GM19099 (cell line): Measurements from ENCODE around the gene SLC8A2.

Experiments used
- POLR2A ChIP-seq: IDR thresholded peaks from 3 replicates; pipeline ENCODE4 v1.6.1; 2011; ENCODE audit warnings: low read depth; ENCODE audit not compliant: insufficient read length; ENCODE audit errors: extremely low read depth

SLC8A2 gene

DNA sequence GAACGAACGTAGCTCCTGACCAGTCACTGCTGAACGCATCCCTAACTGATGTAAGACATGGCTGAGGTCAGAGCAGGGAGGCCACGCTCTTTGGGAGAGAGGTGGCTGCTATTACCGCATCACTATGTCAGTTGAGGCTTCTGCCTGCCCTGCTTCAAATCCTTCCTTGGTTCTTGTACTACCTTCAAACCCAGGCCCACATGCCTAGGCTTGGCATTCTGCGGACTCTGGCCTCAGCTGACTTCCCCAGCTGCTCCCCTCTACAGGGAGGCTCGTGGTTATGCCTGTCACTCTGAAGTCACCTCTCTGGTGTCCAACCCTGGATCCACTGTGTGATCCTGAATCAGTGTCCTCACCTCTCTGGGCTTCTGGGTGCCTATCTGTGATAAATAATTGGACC is 37.6 kb downstream of the SLC8A2 start:
- TF ChIP-seq POLR2A: no peak

DNA sequence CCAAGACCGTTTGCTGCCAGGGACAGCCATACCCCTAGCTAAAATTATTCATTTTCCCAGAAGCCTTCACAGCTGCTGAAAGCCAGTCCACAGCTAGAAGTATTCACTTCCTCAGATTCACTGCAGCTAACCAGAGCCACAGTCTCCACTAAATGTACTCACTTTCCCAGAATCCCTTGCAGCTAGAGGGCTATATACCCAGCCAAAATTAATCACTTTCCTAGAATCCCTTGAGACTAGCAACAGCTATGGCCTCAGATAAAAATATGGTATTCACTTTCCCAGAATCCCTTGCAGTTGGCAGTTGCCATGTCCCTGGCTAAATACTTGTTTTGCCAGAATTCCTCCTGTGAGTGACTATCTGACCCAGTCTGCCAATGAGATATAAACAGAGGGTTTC is 38.6 kb downstream of the SLC8A2 start:
- TF ChIP-seq POLR2A: no peak

DNA sequence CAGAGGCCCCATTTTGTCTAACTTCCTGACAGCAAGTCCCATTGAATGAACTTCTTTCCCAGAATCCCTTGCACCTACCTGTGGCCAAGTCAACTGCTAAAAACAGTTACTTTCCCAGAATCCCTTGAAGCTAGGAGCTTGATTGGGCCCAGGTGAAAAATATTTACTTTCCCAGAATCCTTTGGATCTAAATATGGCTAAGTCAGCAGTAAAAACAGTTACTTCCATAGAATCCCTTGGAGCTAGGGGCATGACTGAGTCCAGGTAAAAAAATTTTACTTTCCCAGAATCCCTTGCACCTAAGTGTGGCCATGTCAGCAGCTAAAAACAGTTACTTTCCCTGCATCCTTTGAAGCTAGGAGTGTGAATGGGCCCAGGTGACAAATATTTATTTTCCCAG is 39.2 kb downstream of the SLC8A2 start:
- TF ChIP-seq POLR2A: no peak

DNA sequence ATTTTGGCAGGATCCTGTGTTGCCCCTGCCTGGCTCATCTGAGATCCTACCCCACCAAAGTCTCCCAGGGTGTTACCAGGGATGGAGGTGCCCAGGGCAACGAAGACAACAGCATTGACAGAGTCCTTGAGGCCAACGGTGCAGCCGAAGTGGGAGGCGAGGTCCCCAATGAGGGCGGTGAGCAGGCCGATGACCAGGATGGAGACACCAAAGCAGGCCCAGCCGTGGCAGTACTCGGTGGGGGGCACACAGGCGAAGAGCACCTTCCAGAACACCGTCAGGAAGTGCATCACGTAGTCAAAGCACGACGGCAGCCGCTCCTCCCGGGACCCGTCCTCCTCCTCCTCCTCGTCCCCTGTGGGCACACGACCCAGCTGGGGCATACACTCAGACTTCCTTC is 39.6 kb downstream of the SLC8A2 start:
- TF ChIP-seq POLR2A: no peak

DNA sequence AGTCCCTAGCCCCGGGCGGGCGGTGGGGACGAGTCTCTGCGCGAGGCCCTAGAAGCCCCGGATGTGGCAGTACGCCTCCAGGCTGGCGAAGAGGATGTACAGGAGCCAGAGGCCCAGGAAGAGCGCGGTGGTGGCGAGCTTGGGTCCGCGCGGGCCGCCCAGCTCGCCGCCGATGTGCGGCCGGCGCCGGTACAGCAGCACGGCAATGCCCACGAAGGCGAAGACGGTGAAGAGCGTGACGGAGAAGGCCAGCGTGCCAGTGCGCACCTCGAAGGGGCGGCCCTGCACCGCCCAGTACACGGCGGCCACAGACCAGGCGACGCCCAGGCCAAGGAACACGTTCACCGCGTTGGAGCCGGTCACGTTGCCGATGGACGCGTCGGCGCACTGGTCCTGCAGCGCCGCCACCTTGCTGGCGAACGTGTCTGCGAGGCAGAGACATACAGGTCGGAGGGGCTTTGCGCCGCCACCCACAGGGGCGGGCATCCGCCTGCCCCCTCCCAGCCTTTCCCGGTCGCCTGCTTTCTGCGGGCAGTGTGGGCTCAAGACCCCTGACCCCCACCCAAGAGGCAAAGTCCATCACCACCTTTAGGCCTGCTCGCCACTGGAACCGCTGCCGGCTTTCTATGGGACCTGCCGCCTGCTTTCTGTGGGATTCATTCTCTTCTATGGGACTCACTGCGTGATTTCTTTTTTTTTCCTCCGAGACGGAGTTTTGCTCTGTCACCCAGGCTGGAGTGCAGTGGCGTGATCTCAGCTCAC is 41.5 kb downstream of the SLC8A2 start:
- TF ChIP-seq POLR2A: no peak

DNA sequence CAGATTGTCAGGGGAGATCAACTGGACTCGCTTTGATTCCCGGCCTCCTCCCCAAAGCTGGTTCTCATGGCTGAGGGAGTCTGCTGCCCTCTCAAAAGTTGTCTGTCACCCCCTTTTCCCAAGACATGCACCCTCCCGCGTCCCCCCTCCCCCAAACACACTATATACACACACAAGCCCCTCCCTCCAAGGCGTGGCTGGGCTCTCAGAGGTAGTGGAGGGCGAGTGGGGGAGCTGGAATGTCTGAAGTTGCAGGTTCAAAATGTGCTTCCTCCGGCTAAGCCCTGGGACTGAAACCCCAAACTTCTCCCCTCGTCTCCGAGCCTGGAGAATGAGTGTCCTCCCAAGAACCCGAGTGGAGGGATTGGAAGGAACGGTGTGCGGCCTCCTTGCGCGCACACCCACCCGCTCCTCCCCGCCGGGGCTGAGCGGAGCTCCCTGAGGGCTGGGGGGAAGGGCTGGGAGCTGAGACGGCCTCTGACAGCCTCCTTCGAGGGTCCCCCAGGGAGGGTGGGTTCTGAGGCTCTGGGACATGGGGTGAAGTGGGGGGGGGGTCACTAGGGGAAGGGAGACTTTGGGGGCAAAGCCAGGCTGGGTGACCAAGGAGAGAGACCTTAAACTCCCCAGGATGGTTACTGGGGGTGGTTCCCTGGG is 42.4 kb downstream of the SLC8A2 start:
- TF ChIP-seq POLR2A: no peak

DNA sequence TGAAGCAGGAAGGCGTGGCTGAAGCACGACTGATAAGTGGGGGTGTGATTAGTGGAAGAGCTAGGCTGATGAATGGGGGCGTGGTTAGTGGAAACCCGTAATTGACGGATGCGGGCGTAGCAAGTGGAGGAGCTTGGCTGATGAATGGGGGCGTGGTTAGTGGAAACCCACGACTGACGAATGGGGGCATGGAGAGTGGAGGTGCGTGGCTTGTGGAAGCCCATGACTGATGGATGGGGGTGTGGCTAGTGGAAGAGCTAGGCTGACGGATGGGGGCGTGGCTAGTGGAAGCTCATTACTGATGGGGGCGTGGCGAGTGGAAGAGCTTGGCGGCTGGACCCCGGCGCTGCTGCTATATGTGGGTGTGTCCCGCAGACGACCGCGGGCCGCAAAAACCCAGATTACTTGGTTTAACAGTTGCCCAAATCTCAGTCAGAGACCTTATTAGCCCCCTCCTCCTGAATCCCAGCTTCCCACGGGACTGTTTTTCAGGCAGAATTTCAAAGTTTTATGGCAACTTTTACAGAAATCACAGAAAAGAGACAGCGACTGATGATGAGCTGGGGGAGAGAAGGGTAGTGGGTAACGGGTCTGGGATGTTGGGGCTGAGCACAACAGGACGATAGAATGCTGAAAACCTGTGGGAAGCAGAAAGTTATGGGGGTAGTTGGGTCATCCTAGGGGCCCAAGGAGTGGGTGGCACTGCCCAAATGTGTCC is 43.4 kb downstream of the SLC8A2 start:
- no peak for TF ChIP-seq POLR2A

DNA sequence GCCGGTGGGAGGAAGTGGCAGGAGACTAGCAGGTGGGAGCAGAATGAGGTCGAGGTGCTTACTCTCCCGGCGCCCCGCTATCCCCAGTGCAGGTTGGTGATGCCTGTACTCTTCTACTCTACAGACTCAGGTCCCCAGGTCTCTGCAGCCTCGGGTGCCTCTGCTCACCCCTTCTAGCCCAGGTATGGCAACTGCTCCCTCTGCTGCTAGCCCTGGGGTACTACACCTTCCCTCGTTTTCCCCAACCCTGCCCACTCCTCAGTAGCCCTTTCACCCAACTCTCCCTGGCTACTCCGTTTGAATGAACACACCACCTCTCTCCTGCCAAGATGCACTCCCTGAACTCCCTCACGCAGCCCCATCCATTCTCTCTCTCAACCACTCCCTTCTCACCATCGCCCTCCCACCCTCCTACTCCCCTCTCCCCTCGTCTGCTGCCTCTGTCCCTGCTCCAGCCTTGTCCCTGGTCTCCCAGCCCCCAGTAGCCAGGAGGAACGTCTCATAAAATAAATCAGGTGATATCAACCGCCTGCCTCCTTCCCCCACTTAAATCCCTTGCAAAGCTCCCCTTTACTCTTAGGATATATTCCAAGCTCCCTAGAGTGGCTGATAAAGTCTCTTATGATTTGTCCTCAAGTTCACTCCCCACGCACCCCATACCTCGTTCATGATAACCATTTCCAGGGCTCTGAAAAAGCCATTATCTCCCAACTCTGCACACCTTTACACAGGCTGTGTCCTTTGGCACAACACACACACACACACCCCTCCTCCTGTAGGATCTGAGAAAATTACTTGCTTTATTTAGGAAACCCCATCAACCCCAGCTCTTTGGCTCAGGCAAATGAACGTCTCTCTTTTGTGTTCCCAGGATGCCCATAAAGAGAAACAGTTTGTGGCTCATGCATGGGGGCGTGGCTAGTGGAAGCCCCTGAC is 44.2 kb downstream of the SLC8A2 start:
- TF ChIP-seq POLR2A: no peak

DNA sequence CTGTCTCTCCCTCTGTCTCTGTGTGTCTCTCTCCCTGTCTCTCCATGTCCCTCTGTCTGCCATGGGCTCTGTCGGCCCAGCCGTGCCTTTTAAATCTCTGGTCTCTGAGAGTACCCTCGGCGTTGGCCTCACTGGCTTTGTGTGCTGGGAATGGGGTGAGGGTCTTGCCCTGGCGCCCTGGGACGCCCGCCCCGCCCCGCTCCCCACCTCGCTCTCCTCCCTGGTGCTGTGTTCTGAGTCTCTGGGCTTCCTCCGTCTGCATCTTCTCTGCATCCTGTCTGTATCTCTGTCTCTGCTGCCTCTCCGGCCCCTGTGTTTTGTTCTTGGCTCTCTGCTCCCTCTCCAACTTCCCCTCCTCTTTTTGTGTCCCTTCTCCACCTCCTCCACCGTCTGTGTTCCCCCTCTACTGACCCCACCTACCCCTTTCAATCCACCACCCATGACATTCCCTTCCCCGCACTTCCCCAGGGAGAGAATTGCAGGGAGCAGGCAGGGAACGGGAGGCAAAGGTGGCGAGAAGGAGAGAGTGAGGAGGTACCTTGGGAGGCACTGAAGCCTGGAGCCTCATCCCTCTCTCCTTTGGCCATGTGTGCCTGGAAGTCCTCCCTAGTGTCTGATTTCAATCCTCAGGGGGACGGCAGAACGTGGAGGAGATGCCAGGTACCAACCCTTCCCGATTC is 48.4 kb downstream of the SLC8A2 start:
- no peak for TF ChIP-seq POLR2A

DNA sequence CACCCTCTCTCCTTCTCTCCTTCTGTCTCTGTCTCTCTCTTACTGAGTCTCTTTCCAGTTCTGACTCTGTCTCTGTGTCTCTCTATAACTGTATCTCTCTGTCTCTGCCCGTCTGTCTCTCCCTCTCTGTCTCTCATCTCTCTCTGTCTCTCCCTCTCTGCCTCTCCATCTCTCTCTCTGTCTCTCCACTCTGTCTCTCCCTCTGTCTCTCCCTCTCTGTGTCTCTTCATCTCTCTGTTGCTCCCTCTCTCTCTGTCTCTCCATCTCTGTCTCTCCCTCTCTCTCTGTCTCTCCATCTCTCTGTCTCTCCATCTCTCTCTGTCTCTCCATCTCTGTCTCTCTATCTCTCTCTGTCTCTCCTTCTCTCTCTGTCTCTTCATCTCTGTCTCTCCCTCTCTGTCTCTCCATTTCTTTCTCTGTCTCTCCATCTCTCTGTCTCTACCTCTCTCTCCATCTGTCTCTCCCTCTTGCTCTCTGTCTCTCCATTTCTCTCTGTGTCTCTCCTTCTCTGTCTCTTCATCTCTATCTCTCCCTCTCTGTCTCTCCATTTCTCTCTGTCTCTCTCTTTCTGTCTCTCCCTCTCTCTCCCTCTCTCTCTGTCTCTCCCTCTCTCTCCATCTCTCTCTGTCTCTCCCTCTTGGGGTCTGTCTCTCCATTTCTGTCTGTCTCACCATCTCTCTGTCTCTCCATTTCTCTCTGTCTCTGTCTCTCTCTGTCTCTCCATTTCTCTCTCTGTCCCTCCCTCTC is 49.1 kb downstream of the SLC8A2 start:
- no peak for TF ChIP-seq POLR2A

DNA sequence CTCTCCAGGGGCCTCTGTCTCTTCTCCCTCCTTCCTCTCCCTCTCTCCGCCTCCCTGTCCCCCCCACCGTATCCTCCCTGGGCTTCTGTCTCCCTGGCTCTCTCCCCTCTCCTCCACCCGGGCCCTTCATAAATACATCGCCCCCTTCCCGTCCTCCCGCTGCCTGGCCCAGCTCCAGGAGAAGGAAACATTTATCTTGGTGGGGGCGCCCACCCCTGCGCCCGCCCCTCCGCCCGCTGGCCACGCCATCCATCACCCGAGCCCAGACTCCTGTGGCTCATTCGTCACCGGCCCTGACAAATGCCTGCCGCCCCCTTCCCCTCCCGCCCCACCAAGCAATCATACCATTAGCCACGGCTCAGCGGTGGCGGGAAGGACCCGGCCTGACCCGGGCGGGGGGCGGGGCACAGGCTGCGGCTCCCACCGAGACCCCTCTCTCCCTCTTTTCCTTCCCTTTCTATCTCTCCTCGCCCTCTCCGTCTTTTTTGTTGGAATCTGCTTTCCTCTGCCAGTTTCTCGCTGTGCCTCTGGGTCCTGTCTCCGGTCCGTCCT is 49.8 kb downstream of the SLC8A2 start:
- no peak for TF ChIP-seq POLR2A

DNA sequence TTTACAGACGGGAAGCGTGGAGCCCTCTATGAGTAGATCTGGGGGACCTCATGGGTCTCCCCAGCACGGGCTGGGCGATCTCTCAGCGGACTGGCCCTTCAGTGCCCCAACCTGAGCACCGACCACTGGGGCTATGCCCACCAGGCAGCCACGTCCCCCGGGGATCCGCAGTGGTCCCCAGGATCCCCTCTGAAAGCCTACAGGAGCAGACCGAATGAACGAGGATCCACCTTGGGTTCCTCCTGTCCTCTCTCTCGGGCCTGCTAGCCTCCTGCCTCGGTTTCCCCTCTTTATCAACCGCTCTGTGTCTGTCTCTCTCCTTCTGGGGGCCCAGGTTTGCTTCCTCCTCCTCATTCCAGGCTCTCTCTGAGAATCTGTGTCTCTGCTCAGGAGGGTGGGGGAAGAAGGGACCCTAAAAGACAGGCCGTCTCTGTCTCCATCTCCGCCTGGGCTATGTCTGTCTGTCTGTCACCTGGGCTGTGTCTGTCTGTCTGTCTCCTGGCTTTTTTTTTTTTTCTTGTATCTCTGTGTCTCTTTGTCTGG is 50.4 kb downstream of the SLC8A2 start:
- TF ChIP-seq POLR2A: no peak

DNA sequence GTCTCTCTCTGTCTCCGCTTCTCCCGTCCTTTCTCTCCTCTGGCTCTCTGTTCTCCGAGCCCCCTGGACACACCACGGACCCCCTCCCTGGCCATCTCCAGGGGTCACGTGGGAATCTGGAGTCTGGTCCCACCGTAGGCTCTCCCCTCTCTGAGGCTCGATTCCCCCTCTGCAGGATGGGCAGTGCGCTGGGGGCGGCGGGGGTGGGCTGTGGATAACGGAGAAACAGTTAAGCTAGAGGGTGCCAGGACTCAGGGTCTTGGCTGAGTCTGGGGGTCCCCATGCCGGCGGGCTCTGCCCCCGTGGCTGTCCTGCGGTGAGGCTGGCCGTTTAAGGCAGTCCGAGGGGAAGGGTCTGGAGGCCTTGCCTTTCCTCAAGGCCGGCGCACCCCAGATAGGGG is 51.9 kb downstream of the SLC8A2 start:
- no peak for TF ChIP-seq POLR2A
